HG03025 (cell line): ENCODE data around the gene DISP3.

ENCODE experiments used
- ATAC-seq: cut with Tn5 transposase; IDR thresholded peaks from one replicate; pipeline ENCODE4 v1.9.1; 2021; ENCODE audit warnings: mild to moderate bottlenecking, moderate library complexity; ENCODE audit not compliant: unreplicated experiment, low FRiP score

DISP3 gene

GRCh38 chr1:11483581-11484320, 4.8 kb downstream of the DISP3 start:
- ATAC-seq = no peak

GRCh38 chr1:11484321-11484655, 5.3 kb downstream of the DISP3 start:
- ATAC-seq = no peak

- ATAC-seq = no peak
Observed at GRCh38 chr1:11485191-11485590, 6.2 kb downstream of the DISP3 start.

DNA sequence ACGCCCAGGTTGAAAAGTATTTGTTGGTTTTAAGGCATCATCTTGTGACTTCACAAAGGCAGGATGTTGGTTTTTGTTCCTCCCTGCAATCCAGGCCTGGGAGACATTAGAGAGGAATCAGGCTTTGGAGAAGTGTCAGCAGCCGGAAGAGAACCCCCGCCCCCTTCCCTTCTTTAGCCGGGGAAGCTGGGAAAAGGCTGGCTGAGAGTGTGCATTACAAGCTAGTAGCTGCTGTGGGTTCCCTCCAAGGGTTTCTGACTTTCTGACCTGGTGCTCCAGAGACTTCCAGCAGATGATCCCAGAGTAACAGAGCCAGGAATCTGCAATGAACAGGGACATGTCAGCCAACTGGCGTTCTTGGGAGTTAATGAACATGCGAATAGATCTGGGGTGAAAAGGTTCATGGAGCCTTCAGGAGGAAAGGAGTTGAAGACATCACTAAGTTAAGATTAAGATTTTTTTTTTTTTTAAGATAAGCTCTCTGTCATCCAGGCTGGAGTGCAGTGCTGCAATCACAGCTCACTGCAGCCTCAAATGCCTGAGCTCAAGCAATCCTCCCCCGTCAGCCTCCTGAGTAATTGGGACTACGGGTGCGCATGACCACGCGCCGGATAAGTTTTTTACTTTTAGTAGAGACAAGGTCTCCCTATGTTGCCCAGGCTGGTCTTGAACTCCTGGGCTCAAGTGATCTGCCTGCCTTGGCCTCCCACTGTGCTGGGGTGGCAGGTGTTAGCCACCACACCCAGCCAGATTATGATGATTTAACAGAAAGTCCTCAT, 7.5 kb downstream of the DISP3 start:
- ATAC-seq = no peak

DNA sequence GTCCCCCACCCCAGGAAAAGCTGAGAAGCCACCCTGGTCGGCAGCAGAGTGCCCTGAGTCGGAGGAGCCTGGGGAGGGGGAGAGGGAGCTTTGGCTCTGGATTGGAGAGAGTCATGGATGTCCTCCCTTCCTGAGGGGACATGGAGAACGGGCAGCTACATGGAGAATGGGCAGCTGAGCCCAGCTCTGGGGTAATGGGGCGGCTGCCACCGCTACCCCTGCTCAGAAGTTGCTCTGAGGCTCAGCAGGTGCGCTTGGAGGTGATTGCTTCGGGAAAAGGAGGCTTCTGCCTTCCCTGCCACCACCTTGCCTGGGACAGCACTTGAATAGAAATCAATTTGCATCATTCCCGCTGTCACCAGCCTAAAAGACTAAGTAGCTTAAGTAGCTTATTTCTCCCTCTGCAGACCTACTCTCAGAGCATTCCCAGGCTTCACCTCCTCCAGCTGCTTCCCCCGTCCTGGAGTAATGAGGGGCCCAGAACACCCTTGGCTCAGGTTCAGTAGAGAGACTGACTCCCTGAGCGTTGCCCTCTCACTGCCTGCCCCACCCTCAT, 8.3 kb downstream of the DISP3 start:
- ATAC-seq = no peak

DNA sequence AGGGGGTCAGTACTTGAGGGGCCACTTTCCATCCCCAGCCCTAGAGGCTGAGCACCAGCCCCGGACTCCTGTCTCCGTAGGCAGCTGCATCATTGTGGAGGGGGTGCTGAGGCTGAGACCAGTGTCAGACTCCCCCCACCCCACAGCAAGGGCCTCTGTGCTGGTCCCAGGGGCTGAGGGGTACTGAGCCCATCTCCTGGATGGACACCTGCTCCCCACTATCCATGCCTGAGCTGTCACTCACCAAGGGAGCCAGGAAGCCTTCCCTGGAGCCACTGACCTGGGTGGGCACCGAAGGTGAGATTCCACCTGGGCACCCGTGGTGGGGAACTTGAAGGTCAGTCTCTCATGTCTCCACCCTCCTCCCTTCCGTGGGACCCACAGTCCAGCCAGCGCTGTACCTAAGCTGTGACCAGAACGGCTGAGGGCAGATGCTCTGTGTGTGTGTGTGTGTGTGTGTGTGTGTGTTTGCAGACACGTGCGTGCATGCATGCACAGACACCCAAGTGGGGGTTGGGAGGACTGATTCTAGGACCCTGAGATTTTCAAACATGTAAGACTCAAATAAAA, 9.3 kb downstream of the DISP3 start:
- ATAC-seq = no peak

DNA sequence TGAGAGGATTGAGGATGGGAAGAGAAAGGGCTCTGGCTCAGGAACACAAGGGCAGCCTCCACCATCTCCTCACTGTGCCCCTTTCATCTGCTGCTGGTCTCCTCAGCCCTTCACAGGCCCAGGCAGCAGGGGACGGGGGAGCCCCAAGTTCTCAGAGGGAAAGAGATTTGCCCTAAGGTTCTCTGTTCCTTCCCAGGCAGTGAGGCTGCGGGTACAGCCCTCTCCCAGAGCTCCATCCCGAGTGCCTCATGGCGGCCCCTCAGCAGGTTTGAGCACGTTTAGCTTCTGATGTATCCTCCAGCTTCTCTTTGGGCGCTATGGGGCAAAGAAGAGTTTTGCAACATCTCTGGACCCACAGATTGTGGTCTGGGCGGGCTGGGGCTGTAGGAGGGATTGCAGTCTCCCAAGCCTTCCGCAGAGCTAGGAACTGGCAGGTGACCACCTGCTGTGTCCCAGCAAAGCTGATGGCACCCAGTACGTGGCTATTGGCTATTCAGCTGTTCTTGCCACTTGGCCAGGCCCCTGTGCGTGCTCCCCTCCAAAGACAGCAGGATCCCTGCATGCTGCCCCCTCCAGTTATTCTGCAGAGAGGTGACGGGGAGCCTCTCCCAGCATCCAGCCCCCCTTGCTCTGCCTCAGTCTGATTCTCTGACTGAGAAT, 10.1 kb downstream of the DISP3 start:
- no peak for ATAC-seq

DNA sequence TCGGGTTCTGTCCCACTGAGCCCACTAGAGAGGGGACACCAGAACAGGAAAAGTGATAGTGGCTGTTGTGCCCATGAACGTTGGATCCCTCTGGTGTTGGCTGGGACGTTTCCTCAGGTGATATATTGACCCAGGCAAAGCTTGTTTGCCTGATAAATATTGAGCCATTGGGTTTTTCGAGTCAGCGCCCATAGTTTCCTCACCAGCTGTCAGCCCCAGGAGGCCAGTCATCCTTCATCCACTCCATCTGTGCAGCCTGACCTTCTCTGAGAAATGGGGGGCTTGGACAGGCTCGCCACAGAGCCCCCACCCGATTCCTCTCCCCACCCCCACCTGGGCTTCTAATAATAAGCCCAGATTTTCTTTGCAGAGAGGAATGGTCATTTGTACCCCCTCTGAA, 13.3 kb downstream of the DISP3 start:
- no peak for ATAC-seq

- no peak for ATAC-seq
Observed at GRCh38 chr1:11493972-11494655, 15.2 kb downstream of the DISP3 start.

GRCh38 chr1:11494771-11495170, 15.8 kb downstream of the DISP3 start:
- no peak for ATAC-seq

- ATAC-seq = no peak
Observed at GRCh38 chr1:11495579-11495978, 16.6 kb downstream of the DISP3 start.

DNA sequence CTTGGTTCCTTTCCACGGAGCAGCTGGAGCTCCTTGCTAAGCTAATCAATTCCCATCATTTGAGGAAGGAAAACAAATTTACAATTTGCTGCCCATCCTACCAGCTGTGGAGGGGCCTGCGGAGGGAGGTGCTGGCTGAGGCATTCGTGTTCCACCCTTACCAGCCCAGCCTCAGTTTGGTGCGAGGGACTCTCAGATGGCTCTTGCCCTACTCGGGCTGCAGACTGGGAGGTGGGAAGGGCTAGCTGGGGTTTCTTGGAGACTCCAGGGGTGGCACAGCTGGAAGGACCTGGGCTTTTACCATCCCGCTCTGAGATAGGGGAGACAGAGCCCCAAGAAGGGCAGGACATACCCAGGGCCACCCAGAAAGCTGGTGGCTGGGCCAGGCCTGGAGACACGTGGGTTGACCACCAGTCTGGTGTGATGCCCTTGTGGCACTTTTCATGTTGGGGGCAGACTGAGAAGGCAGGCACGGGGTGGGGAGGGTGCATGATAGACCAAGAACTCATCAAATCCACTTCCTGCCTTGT, 17.7 kb downstream of the DISP3 start:
- no peak for ATAC-seq

- ATAC-seq = no peak
Observed at GRCh38 chr1:11498956-11499594, 20.1 kb downstream of the DISP3 start.

GRCh38 chr1:11499601-11500331, 20.8 kb downstream of the DISP3 start:
- no peak for ATAC-seq

- no peak for ATAC-seq
Observed at GRCh38 chr1:11500881-11501280, 21.9 kb downstream of the DISP3 start.

GRCh38 chr1:11501491-11501897, 22.5 kb downstream of the DISP3 start:
- ATAC-seq = no peak

DNA sequence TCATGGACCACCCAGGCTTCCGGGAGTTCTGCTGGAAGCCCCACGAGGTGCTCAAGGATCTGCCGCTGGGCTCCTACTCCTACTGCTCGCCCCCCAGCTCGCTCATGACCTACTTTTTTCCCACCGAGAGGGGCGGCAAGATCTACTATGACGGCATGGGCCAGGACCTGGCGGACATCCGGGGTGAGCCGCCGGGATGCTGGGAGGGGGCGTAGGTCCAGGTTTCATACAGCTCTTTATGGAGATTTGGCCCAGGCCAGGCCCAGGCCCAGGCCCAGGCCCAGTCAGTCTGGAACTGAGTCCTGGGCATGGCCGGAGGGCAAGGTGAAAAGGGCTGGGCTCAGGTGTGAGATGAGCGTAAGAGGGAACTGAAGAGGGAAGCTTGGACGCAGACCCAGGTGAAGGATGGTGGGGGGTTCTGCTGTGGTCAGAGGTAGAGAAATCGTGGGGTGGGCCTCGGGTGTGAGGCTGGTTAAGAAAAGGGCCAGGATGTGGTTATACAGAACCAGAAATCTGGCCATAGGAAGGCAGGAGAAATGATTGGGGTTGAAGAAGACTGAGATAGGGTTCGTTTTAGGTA, 23.0 kb downstream of the DISP3 start:
- no peak for ATAC-seq

GRCh38 chr1:11502516-11502915, 23.6 kb downstream of the DISP3 start:
- no peak for ATAC-seq

- ATAC-seq = no peak
Observed at GRCh38 chr1:11504599-11504998, 25.6 kb downstream of the DISP3 start.
